M059J (cell line): ENCODE results near the gene VSTM2B. TPM values are rescaled to one million over a fixed set of nuclear protein-coding genes. Genes with fewer than 3 reads are reported as not detected.

Experiments
- DNase-seq: peaks from one replicate; pipeline ENCODE4 v3.0.0-alpha.2; 2012; ENCODE audit warnings: low read depth
- total RNA-seq: library from RNA; depleted of rRNA; stranded (reverse); fragments of >200 nt; shearing (Covaris generic); gene quantifications from 2 replicates; pipeline ENCODE4 v1.2.3, GENCODE V29; 2014; rRNA removed

Gene VSTM2B
- total RNA-seq, 1 experiment from 2014 or later = not detected

GRCh38 chr19:29591670-29592069 is 65.9 kb downstream of the VSTM2B start:
- DNase-seq = no peak

- DNase-seq = no peak
These were observed 68.1 kb downstream of the VSTM2B start for GRCh38 chr19:29593869-29594268.

- DNase-seq = peak; percentile 36
These were observed 70.4 kb downstream of the VSTM2B start for GRCh38 chr19:29596080-29596727.

- DNase-seq = peak; percentile 54
These were observed 71.2 kb downstream of the VSTM2B start for GRCh38 chr19:29596885-29597525.

- no peak for DNase-seq
These were observed 72.2 kb downstream of the VSTM2B start for GRCh38 chr19:29598036-29598435.

- no peak for DNase-seq
These were observed 72.7 kb downstream of the VSTM2B start for GRCh38 chr19:29598496-29598895.

- no peak for DNase-seq
These were observed 77.5 kb downstream of the VSTM2B start for GRCh38 chr19:29603308-29603707.

- peak; percentile 94 for DNase-seq
These were observed 80.0 kb downstream of the VSTM2B start, which contains the start of gene POP4 for GRCh38 chr19:29605653-29606419. Gene POP4, plus strand, starts transcription at chr19:29606283. Its CDS starts 36 bp downstream, at chr19:29606319.

- DNase-seq = no peak
These were observed 80.6 kb downstream of the VSTM2B start for GRCh38 chr19:29606420-29606747.

GRCh38 chr19:29609636-29610035 is 83.8 kb downstream of the VSTM2B start:
- no peak for DNase-seq

GRCh38 chr19:29610213-29610573 is 84.4 kb downstream of the VSTM2B start:
- no peak for DNase-seq

- DNase-seq = peak; percentile 76
These were observed 84.9 kb downstream of the VSTM2B start for GRCh38 chr19:29610574-29611271.

- DNase-seq = no peak
These were observed 86.3 kb downstream of the VSTM2B start for GRCh38 chr19:29612121-29612520.

- no peak for DNase-seq
These were observed 87.2 kb downstream of the VSTM2B start for GRCh38 chr19:29612801-29613595.

GRCh38 chr19:29614046-29614445 is 88.3 kb downstream of the VSTM2B start:
- no peak for DNase-seq

Other genes with a start within 250 kb of the VSTM2B start
- gene POP4, start 80.3 kb downstream of the VSTM2B start, total RNA-seq = 133 and 146 TPM in 2 replicates
- gene PLEKHF1, start 139.5 kb downstream of the VSTM2B start, total RNA-seq = 4.2 and 10.7 TPM in 2 replicates
- 28.7 and 29.0 TPM in 2 replicates for gene C19orf12, start 189.3 kb downstream of the VSTM2B start, total RNA-seq